ENCODE results near the gene CEMIP.

Gene CEMIP

DNA sequence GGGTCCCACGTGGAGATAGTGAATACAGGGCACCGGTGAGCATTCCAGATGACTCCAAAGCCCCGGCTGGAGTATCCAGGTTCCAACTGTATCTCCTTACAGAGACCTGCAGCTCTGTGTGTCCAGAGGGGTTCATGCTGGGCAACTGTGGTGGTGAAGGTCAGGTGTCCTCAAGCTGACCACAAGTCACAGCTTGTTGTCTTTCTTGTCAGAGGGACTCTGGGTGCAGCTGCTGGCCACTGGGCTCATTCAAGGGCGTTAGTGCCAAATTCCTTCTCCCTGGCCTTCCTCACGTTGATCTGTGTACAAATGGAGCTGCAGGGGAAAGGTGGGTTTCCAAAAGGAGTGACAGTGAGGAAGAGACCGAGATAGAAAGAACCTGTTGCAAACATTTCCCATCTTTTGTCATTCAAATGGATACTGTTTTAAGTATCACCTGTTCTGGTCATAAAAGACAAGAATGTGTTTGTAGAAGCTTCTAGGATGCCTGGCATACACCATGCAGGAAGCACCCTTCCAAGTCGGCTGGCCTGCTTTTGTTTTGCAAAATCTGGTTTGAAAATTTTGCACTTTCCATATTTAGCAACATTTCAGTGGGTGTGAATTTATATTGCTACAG, 52.5 kb downstream of the CEMIP start:
- ATAC-seq (replicated peaks) (no peak), DNase-seq (no peak)
- H3K27ac Mint-ChIP-seq = no peak overlapping the region
- H3K9me3 Mint-ChIP-seq = no peaks in the 10 kb centered on the region
- no peaks in the 10 kb centered on the region for H3K36me3 Mint-ChIP-seq
- peaks cover 8 to 36% of the 10 kb centered on the region in 2 donors for H3K4me1 Mint-ChIP-seq
- no peaks in the 10 kb centered on the region for H3K27me3 Mint-ChIP-seq
- no peak overlapping the region for H3K4me3 Mint-ChIP-seq

- no peaks in the 10 kb centered on the region for H3K27me3 Mint-ChIP-seq
- DNase-seq (no peak), ATAC-seq (replicated peaks) (peak; percentile 43 to 77)
- H3K36me3 Mint-ChIP-seq = no peaks in the 10 kb centered on the region
- no peaks in the 10 kb centered on the region for H3K9me3 Mint-ChIP-seq
- H3K4me3 Mint-ChIP-seq = no peak overlapping the region
- peaks cover 8 to 36% of the 10 kb centered on the region in 2 donors for H3K4me1 Mint-ChIP-seq
- no peak overlapping the region for H3K27ac Mint-ChIP-seq
These were observed 53.5 kb downstream of the CEMIP start for GRCh38 chr15:80832686-80833085.

- no peak for DNase-seq
- no peaks in the 10 kb centered on the region for H3K9me3 Mint-ChIP-seq
- no peak overlapping the region for H3K4me3 Mint-ChIP-seq
- no peak overlapping the region for H3K27ac Mint-ChIP-seq
- no peak for ATAC-seq (replicated peaks)
- peaks cover 4 to 26% of the 10 kb centered on the region in 2 donors for H3K4me1 Mint-ChIP-seq
- H3K27me3 Mint-ChIP-seq = no peaks in the 10 kb centered on the region
- H3K36me3 Mint-ChIP-seq = no peaks in the 10 kb centered on the region
These were observed 55.2 kb downstream of the CEMIP start for GRCh38 chr15:80834402-80834801.

DNA sequence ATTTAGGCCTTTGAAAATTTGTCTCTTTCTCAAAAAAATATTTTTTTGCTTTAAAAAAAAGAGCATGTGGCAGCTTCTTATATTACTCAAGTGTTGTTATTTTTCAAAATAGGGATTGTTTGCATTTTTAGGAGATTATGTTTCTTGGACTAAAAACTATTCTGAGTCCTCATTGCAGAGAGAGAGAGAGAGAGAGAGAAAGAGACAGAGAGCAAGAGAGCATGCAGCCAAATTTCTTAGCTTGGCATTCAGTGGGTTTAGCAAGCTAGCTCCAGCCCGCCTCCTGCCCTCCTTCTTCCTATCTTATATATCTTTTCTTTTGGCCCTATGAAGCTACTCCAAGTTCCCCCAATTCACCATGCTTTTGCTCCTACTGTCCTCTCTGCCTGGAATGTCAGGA, 55.7 kb downstream of the CEMIP start:
- no peak overlapping the region for H3K4me3 Mint-ChIP-seq
- no peak overlapping the region for H3K27ac Mint-ChIP-seq
- H3K27me3 Mint-ChIP-seq = no peaks in the 10 kb centered on the region
- H3K4me1 Mint-ChIP-seq = peaks cover 3 to 22% of the 10 kb centered on the region in 2 donors
- DNase-seq (no peak), ATAC-seq (replicated peaks) (no peak)
- H3K36me3 Mint-ChIP-seq = no peaks in the 10 kb centered on the region
- no peaks in the 10 kb centered on the region for H3K9me3 Mint-ChIP-seq

- Mint-ChIP-seq H3K27ac (no peak overlapping the region), H3K4me1 (peaks cover 3 to 22% of the 10 kb centered on the region in 2 donors), H3K36me3 (no peaks in the 10 kb centered on the region), H3K4me3 (no peak overlapping the region), H3K27me3 (no peaks in the 10 kb centered on the region), H3K9me3 (no peaks in the 10 kb centered on the region)
- DNase-seq (no peak), ATAC-seq (replicated peaks) (no peak)
These were observed 56.2 kb downstream of the CEMIP start for GRCh38 chr15:80835336-80835735.

- Mint-ChIP-seq H3K4me1 (peaks cover 3 to 18% of the 10 kb centered on the region in 2 donors), H3K9me3 (no peaks in the 10 kb centered on the region), H3K27me3 (no peaks in the 10 kb centered on the region), H3K4me3 (no peak overlapping the region), H3K36me3 (no peaks in the 10 kb centered on the region), H3K27ac (no peak overlapping the region)
- ATAC-seq (replicated peaks) (no peak), DNase-seq (no peak)
These were observed 57.1 kb downstream of the CEMIP start for GRCh38 chr15:80836223-80836622.

DNA sequence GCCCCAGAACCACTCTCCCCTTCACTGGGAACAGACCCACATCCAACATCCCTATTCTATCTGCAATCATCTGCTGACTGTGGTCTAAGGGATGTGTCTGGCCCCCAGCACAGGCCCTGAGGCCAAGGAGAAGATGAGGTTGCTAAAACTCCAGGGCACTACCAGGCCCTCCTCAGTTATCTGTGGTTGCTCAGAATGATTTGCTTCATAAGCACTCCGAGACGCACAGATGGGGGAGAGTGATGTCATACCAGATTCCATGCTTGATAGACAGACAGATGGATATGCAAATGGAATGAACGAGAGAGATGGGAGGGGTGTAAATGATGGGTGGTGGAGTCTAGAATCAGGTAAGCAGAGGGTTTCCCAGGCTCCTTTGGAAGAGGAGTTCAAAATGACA, 57.8 kb downstream of the CEMIP start:
- H3K36me3 Mint-ChIP-seq = no peaks in the 10 kb centered on the region
- peaks cover 0 to 3% of the 10 kb centered on the region in 2 donors for H3K27me3 Mint-ChIP-seq
- no peak for DNase-seq
- peaks cover 3 to 10% of the 10 kb centered on the region in 2 donors for H3K4me1 Mint-ChIP-seq
- H3K4me3 Mint-ChIP-seq = no peak overlapping the region
- ATAC-seq (replicated peaks) = no peak
- H3K27ac Mint-ChIP-seq = no peak overlapping the region
- H3K9me3 Mint-ChIP-seq = no peaks in the 10 kb centered on the region

DNA sequence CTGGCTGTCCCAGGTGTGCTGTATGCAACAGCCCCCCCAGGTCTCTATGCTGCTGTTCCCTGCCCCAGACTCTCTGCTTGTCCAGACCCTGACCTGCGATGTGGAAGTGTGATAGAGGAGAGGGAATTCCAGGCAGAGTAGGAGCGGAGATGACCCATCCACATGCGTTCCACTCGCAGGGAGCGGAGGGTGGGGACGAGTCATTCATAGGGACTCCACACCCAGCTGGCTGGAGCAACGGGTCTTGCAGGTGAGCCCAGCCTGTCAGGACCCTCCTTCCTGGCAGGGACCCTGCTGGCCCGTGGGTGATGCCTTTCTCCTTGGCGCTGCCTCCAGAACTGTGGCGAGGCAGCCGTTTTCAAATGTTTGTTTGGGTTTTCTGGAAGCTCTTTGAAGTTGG, 58.8 kb downstream of the CEMIP start:
- H3K4me3 Mint-ChIP-seq = no peak overlapping the region
- H3K9me3 Mint-ChIP-seq = no peaks in the 10 kb centered on the region
- H3K36me3 Mint-ChIP-seq = no peaks in the 10 kb centered on the region
- peaks cover 0 to 3% of the 10 kb centered on the region in 2 donors for H3K27me3 Mint-ChIP-seq
- no peak for ATAC-seq (replicated peaks)
- H3K27ac Mint-ChIP-seq = no peak overlapping the region
- peaks cover 0 to 3% of the 10 kb centered on the region in 2 donors for H3K4me1 Mint-ChIP-seq
- no peak for DNase-seq

DNA sequence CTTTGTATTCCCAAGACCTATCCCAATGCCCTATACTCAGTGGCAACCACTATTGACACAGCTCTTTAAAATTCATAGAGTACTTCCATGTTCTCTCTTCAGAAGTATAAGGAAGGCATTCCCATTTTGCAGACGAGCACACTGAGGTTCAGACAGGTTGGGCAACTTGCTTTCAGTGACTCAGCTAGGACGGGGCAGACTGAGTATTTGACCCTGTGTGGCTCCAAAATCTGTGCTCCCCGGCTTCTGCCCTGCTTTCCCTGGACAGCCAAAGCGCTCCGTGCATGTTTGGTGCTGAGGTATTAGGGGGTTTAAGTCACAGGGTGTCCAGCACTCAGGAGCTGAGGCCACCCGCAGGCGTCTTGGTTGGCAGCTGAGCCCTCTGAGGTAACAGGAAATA, 59.5 kb downstream of the CEMIP start:
- Mint-ChIP-seq H3K4me3 (no peak overlapping the region), H3K4me1 (no peaks in the 10 kb centered on the region), H3K27me3 (peaks cover 0 to 3% of the 10 kb centered on the region in 2 donors), H3K9me3 (no peaks in the 10 kb centered on the region), H3K27ac (no peak overlapping the region), H3K36me3 (no peaks in the 10 kb centered on the region)
- ATAC-seq (replicated peaks) = no peak
- no peak for DNase-seq

GRCh38 chr15:80839764-80840130, 60.6 kb downstream of the CEMIP start:
- DNase-seq (no peak), ATAC-seq (replicated peaks) (no peak)
- Mint-ChIP-seq H3K27me3 (peaks cover 0 to 3% of the 10 kb centered on the region in 2 donors), H3K27ac (no peak overlapping the region), H3K4me3 (no peak overlapping the region), H3K4me1 (no peaks in the 10 kb centered on the region), H3K36me3 (no peaks in the 10 kb centered on the region), H3K9me3 (no peaks in the 10 kb centered on the region)

- Mint-ChIP-seq H3K9me3 (no peaks in the 10 kb centered on the region), H3K36me3 (no peaks in the 10 kb centered on the region), H3K4me3 (no peak overlapping the region), H3K27ac (no peak overlapping the region), H3K27me3 (peaks cover 0 to 3% of the 10 kb centered on the region in 2 donors), H3K4me1 (no peaks in the 10 kb centered on the region)
- DNase-seq (no peak), ATAC-seq (replicated peaks) (no peak)
These were observed 61.3 kb downstream of the CEMIP start for GRCh38 chr15:80840182-80841130.

- H3K27ac Mint-ChIP-seq = no peak overlapping the region
- ATAC-seq (replicated peaks) = no peak
- no peaks in the 10 kb centered on the region for H3K36me3 Mint-ChIP-seq
- peaks cover 0 to 3% of the 10 kb centered on the region in 2 donors for H3K27me3 Mint-ChIP-seq
- H3K4me3 Mint-ChIP-seq = no peak overlapping the region
- H3K4me1 Mint-ChIP-seq = no peaks in the 10 kb centered on the region
- no peak for DNase-seq
- H3K9me3 Mint-ChIP-seq = no peaks in the 10 kb centered on the region
These were observed 62.4 kb downstream of the CEMIP start for GRCh38 chr15:80841541-80841940.

DNA sequence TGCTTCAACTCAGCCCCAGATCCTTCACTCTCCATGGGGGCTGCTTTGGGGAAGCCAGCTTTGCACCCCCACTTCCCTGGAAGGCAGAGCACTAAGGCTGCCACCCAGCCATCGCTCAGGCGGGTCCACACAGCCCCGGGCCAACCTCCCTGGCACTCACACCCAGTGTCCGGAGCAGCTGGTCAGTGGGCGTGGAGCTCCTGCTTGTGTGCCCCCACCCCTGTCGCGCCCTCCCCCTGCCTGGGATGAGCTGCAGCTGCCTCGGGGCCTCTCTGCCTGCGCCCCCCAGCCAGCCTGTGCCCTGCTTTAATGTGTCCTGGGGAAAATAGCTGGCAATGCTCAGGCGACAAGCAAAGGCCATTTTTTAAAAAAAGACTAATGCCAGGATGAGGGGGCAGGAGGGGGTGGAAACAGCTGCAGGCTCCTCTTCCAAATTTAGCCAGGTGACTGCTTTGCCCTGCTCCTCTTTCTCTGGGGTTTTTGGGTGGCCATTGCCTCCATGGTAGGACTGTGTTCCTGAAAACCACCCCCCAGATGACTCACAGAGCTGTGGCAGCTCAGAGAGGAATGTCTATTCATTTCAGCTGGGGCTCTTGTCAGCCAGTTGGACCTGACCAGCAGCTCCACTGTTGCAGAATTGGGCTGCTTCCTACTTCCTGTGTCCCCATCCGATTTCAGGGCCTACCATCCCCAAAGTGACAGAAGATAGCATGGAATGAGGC, 65.0 kb downstream of the CEMIP start:
- DNase-seq (no peak), ATAC-seq (replicated peaks) (no peak)
- peaks cover 0 to 3% of the 10 kb centered on the region in 2 donors for H3K27me3 Mint-ChIP-seq
- no peaks in the 10 kb centered on the region for H3K4me1 Mint-ChIP-seq
- H3K9me3 Mint-ChIP-seq = no peaks in the 10 kb centered on the region
- no peak overlapping the region for H3K27ac Mint-ChIP-seq
- no peaks in the 10 kb centered on the region for H3K36me3 Mint-ChIP-seq
- no peak overlapping the region for H3K4me3 Mint-ChIP-seq

DNA sequence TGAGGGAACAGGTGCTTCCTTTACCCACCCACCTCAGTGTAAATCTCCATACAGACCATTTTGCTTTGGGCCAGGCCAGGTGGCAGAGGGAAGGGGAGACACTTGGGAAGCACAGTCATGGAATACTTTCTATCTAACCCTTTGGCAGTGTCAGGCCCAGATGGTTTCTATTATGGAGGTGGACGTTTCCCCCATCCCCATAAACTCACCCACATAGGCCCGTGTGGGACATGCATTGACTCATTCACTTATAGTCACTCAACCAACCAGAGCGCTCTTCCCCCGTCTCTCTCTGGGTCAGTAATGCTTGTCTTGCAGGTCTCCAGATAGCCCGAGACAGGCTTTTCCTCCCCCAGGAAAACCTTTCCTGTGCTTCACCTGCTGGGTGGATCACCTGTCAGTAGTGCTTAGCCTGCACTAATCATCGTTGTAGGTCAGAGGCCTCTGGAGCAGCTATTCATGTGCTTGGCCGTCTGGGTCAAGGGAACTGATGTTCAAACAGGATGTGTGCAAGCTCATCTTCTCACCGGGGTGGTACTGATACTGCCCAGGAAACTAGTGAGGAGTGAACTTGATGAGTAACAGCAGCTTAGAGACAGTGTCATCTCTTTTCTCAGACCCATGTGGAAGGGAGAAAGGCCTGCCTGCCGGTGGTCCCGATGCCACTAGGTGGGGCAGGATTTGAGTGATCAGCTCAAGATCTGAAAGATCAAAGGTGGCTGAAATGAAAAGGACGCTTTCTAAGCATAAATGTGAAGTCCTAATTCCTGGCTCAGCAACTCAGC, 67.1 kb downstream of the CEMIP start:
- ATAC-seq (replicated peaks) = no peak
- no peaks in the 10 kb centered on the region for H3K9me3 Mint-ChIP-seq
- H3K27me3 Mint-ChIP-seq = peaks cover 6 to 9% of the 10 kb centered on the region in 2 donors
- no peak for DNase-seq
- no peaks in the 10 kb centered on the region for H3K36me3 Mint-ChIP-seq
- no peak overlapping the region for H3K4me3 Mint-ChIP-seq
- no peaks in the 10 kb centered on the region for H3K4me1 Mint-ChIP-seq
- no peak overlapping the region for H3K27ac Mint-ChIP-seq
